K562 (cell line): ENCODE data around the gene MAGEB2. TPM values are rescaled to one million over a fixed set of nuclear protein-coding genes. Genes with fewer than 3 reads are reported as not detected.
"Not testable (repeated sequence)": the region's sequence is repeated elsewhere in the genome, so short reads cannot be mapped to it uniquely, and the experiment has no call there.

ENCODE experiments used
- ATAC-seq: fragments of 200-7000 bp; cut with Tn5 transposase; 3 replicates; pipeline ENCODE4 v1.9.1; 2020; ENCODE audit warnings: moderate library complexity
- BruUV-seq: library from RNA; stranded (reverse); fragments of 400-500 nt; replicated peaks from 2 replicates; lab custom pipeline; 2021; lab: Mats Ljungman, UMichigan
- CTCF ChIA-PET: fragments of 300-600 bp; formaldehyde crosslinking; extraction: SDS; loops from one replicate; lab custom pipeline; 2021; ENCODE audit warnings: low intra/inter-chr PET ratio; lab: Yijun Ruan, JAX
- POLR2A ChIA-PET: fragments of 300-600, 350-650 bp; sonication (Branson Sonifier 250); formaldehyde crosslinking; extraction: SDS; loops from one replicate; lab custom pipeline; 2021; ENCODE audit warnings: antibody characterized with exemption, inconsistent platforms; lab: Yijun Ruan, JAX
- DNase-seq, 4 experiments: peaks; one replicate each; pipeline versions ENCODE4 v3.0.0 to v3.0.0-alpha.2; 2011 to 2018; ENCODE audit warnings: low spot score in 3 of 4, mixed read lengths in 3 of 4; ENCODE audit errors: extremely low read depth in 1 of 4
- FAIRE-seq: peaks from 2 replicates; lab custom pipeline; 2011; peaks lifted over from hg19 to GRCh38; lab: Jason Lieb, UNC
- H2AFZ ChIP-seq: 2 replicates; pipeline ENCODE4 v1.6.0; 2011; ENCODE audit warnings: low read depth, low read length, control low read depth, inconsistent platforms
- H3K27ac ChIP-seq: fragments of 200-600 bp; 3 replicates; pipeline ENCODE4 v1.8.0; 2011; ENCODE audit warnings: low read depth, mild to moderate bottlenecking, control low read depth, inconsistent platforms, low read length, moderate library complexity, mixed read lengths; ENCODE audit errors: extremely low read depth
- H3K27me3 ChIP-seq, 2 experiments: fragments of 300-600 bp in 1 of 2; 2 replicates in 1 of 2; 3 replicates in 1 of 2; pipeline versions ENCODE4 v1.6.0 to v1.8.0; 2011; ENCODE audit warnings: inconsistent platforms in 2 of 2, low read length in 2 of 2, mild to moderate bottlenecking in 1 of 2, mixed read lengths in 1 of 2, moderate library complexity in 1 of 2; ENCODE audit not compliant: control insufficient read depth in 2 of 2, insufficient read depth in 2 of 2
- H3K36me3 ChIP-seq: fragments of 300-600 bp; 3 replicates; pipeline ENCODE4 v1.8.0; 2011; ENCODE audit warnings: mild to moderate bottlenecking, low read length, inconsistent platforms; ENCODE audit not compliant: control insufficient read depth, insufficient read depth
- H3K4me1 ChIP-seq, 2 experiments: fragments of 200-600 bp in 1 of 2; replicated peaks in 1 of 2; 2 replicates in 1 of 2; 3 replicates in 1 of 2; pipeline versions ENCODE4 v1.5.1 to v1.8.0; 2011; ENCODE audit warnings: inconsistent platforms in 2 of 2, low read length in 2 of 2, mild to moderate bottlenecking in 1 of 2, mixed read lengths in 1 of 2, moderate library complexity in 1 of 2; ENCODE audit not compliant: control insufficient read depth in 2 of 2, insufficient read depth in 2 of 2
- H3K4me2 ChIP-seq: 2 replicates; pipeline ENCODE4 v1.6.1; 2011; ENCODE audit warnings: low read length, control low read depth, inconsistent platforms, mixed read lengths; ENCODE audit not compliant: insufficient read depth
- H3K4me3 ChIP-seq: fragments of 200-600 bp; sonication (generic), shearing (Covaris generic); 2 replicates; pipeline ENCODE4 v1.5.1; 2016; ENCODE audit warnings: control low read depth, inconsistent platforms
- H3K79me2 ChIP-seq: fragments of 200-600 bp; 3 replicates; pipeline ENCODE4 v1.8.0; 2011; ENCODE audit warnings: low read length, inconsistent platforms; ENCODE audit not compliant: control insufficient read depth, insufficient read depth
- H3K9ac ChIP-seq, 2 experiments: 2 replicates each; pipeline versions ENCODE4 v1.6.0 to v1.6.1; 2011; ENCODE audit warnings: low read depth in 2 of 2, low read length in 2 of 2, control low read depth in 1 of 2, inconsistent platforms in 1 of 2, mild to moderate bottlenecking in 1 of 2, mixed read lengths in 1 of 2; ENCODE audit not compliant: insufficient read depth in 1 of 2
- H3K9me1 ChIP-seq: one replicate; pipeline ENCODE4 v1.6.0; 2011; ENCODE audit warnings: inconsistent platforms, mild to moderate bottlenecking, low read length, moderate library complexity; ENCODE audit not compliant: control insufficient read depth, insufficient read depth
- H3K9me3 ChIP-seq: replicated peaks from 2 replicates; pipeline ENCODE4 v1.5.1; 2011; ENCODE audit warnings: low read depth, low read length, inconsistent platforms; ENCODE audit not compliant: control insufficient read depth, insufficient read depth
- H4K20me1 ChIP-seq: replicated peaks from 2 replicates; pipeline ENCODE4 v1.6.1; 2011; ENCODE audit warnings: low read length, inconsistent platforms, mixed read lengths; ENCODE audit not compliant: control insufficient read depth, insufficient read depth
- SIX5 ChIP-seq, 2 experiments: IDR thresholded peaks; 2 replicates each; pipeline ENCODE4 v1.6.1; 2011; ENCODE audit warnings: low read length in 2 of 2, borderline replicate concordance in 1 of 2, low read depth in 1 of 2, mild to moderate bottlenecking in 1 of 2, moderate library complexity in 1 of 2; ENCODE audit not compliant: insufficient read depth in 1 of 2
- ZNF696 ChIP-seq: fragments of 250-450 bp; sonication (Bioruptor Pico); conservative IDR thresholded peaks from 2 replicates; pipeline ENCODE4 v1.4.0; 2020; ENCODE audit warnings: mild to moderate bottlenecking, moderate library complexity
- WGBS: fragments of 100-300 bp; shearing (Covaris generic); methylation state at CpG from one replicate; pipeline ENCODE4 v1.1.6; 2016; ENCODE audit warnings: low coverage, mixed read lengths; ENCODE audit not compliant: insufficient coverage; ENCODE audit errors: missing lambda C conversion rate; 5-methylcytosine and 5-hydroxymethylcytosine counted together
- in situ Hi-C: fragments of 300-500 bp; cut with MboI; formaldehyde crosslinking; loops from 4 replicates; pipeline ENCODE4 v1.15.0; 2018; ENCODE audit warnings: inconsistent platforms, mixed read lengths
- intact Hi-C: fragments of 100-400 bp; cut with micrococcal nuclease; formaldehyde crosslinking; loops from 2 replicates; pipeline ENCODE4 v1.14.2; 2022
- polyA plus RNA-seq, 8 experiments: library from polyadenylated mRNA; depleted of rRNA in 4 of 8; stranded (reverse) in 5 of 8; unstranded in 3 of 8; fragments of >200 nt; fragmentation: Nextera tagmentation in 2 of 8; fragmentation: Illumina TruSeq in 1 of 8; extraction: Ambion mirVana in 2 of 8; extraction: Trizol in 1 of 8; gene quantifications; 2 replicates each; pipeline versions ENCODE4 v1.2.1 to v1.2.3, GENCODE V29; 2011 to 2014; ENCODE audit warnings: inconsistent platforms in 1 of 8, missing spikeins in 1 of 8
- total RNA-seq, 7 experiments: library from RNA; depleted of rRNA in 6 of 7; stranded (reverse); fragments of >200 nt in 6 of 7; fragmentation: Illumina TruSeq in 2 of 7; extraction: Trizol in 2 of 7; gene quantifications; 2 replicates each; pipeline versions ENCODE4 v1.2.1 to v1.2.3, GENCODE V29; 2011 to 2021; ENCODE audit warnings: low replicate concordance in 1 of 7
- TF ChIP-seq, protein P1 (sequence below), 3 experiments: IDR thresholded peaks in 2 of 3; conservative IDR thresholded peaks in 1 of 3; 2 replicates each; pipeline ENCODE4 v1.5.1; 2011 to 2012; ENCODE audit warnings: low read length in 3 of 3, mild to moderate bottlenecking in 3 of 3, control low read depth in 2 of 3, improper control_type of control experiment in 1 of 3, inconsistent platforms in 1 of 3, low read depth in 1 of 3, mixed read lengths in 1 of 3, moderate library complexity in 1 of 3; ENCODE audit not compliant: insufficient read depth in 2 of 3
- TF ChIP-seq, protein P2 (sequence below), 3 experiments: fragments of 200-800 bp in 1 of 3; sonication (Bioruptor generic) in 1 of 3; sonication (generic) in 1 of 3; formaldehyde crosslinking in 1 of 3; IDR thresholded peaks; 2 replicates each; pipeline versions ENCODE4 v1.6.1 to v1.8.0; 2016 to 2022; ENCODE audit warnings: mild to moderate bottlenecking in 2 of 3, missing compliant biosample characterization in 2 of 3, missing genetic modification characterization in 2 of 3, missing genetic modification reagents in 1 of 3
- TF ChIP-seq, protein P3 (sequence below): fragments of 200-800 bp; sonication (Bioruptor generic); IDR thresholded peaks from 2 replicates; pipeline ENCODE4 v1.6.1; 2017; ENCODE audit warnings: missing genetic modification characterization, missing compliant biosample characterization

The MAGEB2 gene
- total and polyA plus RNA-seq, 9 of the 15 experiments (the other 6 are each of a cell fraction or from before 2014, with no cell fraction given), result 21.6 to 277 (median 88.8) TPM

DNA sequence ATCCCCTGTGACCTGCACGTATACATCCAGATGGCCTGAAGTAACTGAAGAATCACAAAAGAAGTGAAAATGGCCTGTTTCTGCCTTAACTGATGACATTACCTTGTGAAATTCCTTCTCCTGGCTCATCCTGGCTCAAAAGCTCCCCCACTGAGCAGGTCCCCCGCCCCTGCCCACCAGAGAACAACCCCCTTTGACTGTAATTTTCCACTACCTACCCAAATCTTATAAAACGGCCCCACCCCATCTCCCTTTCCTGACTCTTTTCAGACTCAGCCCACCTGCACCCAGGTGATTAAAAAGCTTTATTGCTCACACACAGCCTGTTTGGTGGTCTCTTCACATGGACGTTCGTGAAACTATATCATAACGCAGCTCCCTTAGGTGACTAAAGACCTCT is 21.5 kb upstream of the MAGEB2 start:
- WGBS, result 3% methylated on average over 4 of the region's 6 CpGs
- H3K4me2 ChIP-seq, H2AFZ ChIP-seq, BruUV-seq, H3K9me1 ChIP-seq, POLR2A ChIA-PET, H3K79me2 ChIP-seq, intact Hi-C loops, H3K9ac ChIP-seq, H3K27ac ChIP-seq, H3K36me3 ChIP-seq, DNase-seq, H3K4me3 ChIP-seq, H4K20me1 ChIP-seq, H3K4me1 ChIP-seq, H3K9me3 ChIP-seq, ATAC-seq, H3K27me3 ChIP-seq, in situ Hi-C loops, FAIRE-seq: not testable (repeated sequence)
- CTCF ChIA-PET, result interaction anchor here (0.7 kb wide), 1 partner anchor 1029 kb away, joined by 4 read pairs; no protein-coding TSS in a partner anchor

DNA sequence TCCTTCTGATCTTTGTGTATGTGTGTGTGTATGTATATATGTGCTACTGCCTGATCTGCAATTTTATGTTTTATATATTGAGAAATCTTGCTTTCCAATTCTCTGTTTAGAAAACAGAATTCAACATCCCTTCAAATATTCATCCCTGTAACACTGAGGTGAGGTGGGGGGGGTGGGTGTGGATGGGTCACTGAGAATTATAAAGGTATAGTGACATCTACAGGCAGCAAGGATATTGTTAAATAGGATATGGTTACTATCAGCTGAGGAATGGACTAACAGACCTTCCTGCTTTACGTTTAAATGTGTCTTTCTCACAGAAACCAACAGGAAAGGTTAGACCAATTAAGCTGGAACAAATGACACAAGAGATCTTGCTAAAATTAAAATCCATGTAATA is 19.0 kb upstream of the MAGEB2 start:
- no peaks in the 10 kb centered on the region for H3K9me1 ChIP-seq
- no peak overlapping the region for H3K4me3 ChIP-seq
- intact Hi-C loops, result loop anchor here (2.0 kb wide), 1 partner anchor 54 kb away; no protein-coding TSS in a partner anchor
- no peaks in the 10 kb centered on the region for H3K27me3 ChIP-seq
- CTCF ChIA-PET, result no interaction called here
- WGBS, result 0% methylated on average over 1 of the region's 1 CpG
- DNase-seq (peak; percentile 17 to 49 (median 40)), ATAC-seq (peak; percentile 73), FAIRE-seq (no peak)
- POLR2A ChIA-PET, result interaction anchor here (1.1 kb wide), 1 partner anchor 49 kb away, joined by 3 read pairs; no protein-coding TSS in a partner anchor
- no peaks in the 10 kb centered on the region for H3K36me3 ChIP-seq
- H3K4me1 ChIP-seq, result no peaks in the 10 kb centered on the region
- no peaks in the 10 kb centered on the region for H4K20me1 ChIP-seq
- H2AFZ ChIP-seq, result no peak overlapping the region
- no peaks in the 10 kb centered on the region for H3K9me3 ChIP-seq
- H3K27ac ChIP-seq, result no peak overlapping the region
- TF ChIP-seq, protein P1, sequence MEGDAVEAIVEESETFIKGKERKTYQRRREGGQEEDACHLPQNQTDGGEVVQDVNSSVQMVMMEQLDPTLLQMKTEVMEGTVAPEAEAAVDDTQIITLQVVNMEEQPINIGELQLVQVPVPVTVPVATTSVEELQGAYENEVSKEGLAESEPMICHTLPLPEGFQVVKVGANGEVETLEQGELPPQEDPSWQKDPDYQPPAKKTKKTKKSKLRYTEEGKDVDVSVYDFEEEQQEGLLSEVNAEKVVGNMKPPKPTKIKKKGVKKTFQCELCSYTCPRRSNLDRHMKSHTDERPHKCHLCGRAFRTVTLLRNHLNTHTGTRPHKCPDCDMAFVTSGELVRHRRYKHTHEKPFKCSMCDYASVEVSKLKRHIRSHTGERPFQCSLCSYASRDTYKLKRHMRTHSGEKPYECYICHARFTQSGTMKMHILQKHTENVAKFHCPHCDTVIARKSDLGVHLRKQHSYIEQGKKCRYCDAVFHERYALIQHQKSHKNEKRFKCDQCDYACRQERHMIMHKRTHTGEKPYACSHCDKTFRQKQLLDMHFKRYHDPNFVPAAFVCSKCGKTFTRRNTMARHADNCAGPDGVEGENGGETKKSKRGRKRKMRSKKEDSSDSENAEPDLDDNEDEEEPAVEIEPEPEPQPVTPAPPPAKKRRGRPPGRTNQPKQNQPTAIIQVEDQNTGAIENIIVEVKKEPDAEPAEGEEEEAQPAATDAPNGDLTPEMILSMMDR (IDR thresholded peaks at IDR 0.05 in 2 of 3, conservative IDR thresholded peaks at IDR 0.05 in 1 of 3; ENCODE audit: insufficient read depth in 2 of 3, low read depth in 1 of 3, low read length in 3 of 3), result peak in 2 of 3 experiments; percentile 4 to 43; a peak in 3 of 6 replicates
- TF ChIP-seq ZNF696, result no peak
- TF ChIP-seq, protein P2, sequence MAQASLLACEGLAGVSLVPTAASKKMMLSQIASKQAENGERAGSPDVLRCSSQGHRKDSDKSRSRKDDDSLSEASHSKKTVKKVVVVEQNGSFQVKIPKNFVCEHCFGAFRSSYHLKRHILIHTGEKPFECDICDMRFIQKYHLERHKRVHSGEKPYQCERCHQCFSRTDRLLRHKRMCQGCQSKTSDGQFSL (CRISPR knock-in tag; IDR thresholded peaks at IDR 0.05), result peak; percentile 51; the same call in 1 of the 2 replicates
- TF ChIP-seq, protein P2 (tag; IDR thresholded peaks at IDR 0.05), result peak in 1 of 2 experiments; percentile 54; a peak in 1 of 4 replicates
- no peak for TF ChIP-seq SIX5 (IDR thresholded peaks at IDR 0.05; ENCODE audit: borderline replicate concordance in 1 of 2, insufficient read depth in 1 of 2, low read depth in 1 of 2, low read length in 2 of 2)
- TF ChIP-seq, protein P3, sequence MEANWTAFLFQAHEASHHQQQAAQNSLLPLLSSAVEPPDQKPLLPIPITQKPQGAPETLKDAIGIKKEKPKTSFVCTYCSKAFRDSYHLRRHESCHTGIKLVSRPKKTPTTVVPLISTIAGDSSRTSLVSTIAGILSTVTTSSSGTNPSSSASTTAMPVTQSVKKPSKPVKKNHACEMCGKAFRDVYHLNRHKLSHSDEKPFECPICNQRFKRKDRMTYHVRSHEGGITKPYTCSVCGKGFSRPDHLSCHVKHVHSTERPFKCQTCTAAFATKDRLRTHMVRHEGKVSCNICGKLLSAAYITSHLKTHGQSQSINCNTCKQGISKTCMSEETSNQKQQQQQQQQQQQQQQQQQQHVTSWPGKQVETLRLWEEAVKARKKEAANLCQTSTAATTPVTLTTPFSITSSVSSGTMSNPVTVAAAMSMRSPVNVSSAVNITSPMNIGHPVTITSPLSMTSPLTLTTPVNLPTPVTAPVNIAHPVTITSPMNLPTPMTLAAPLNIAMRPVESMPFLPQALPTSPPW (CRISPR knock-in tag), result peak; percentile 56; the same call in 1 of the 2 replicates
- H3K9ac ChIP-seq, result no peak overlapping the region
- in situ Hi-C loops, result no loop called here
- H3K4me2 ChIP-seq, result no peak overlapping the region
- no peaks in the 10 kb centered on the region for H3K79me2 ChIP-seq
- no TSS peak for BruUV-seq
